Measurements from ENCODE around the gene ARL5B. TPM values are rescaled to one million over a fixed set of nuclear protein-coding genes. Genes with fewer than 3 reads are reported as not detected.

The ARL5B gene
- total and polyA plus RNA-seq, 8 donors: 2.3 to 40.4 (median 3.9) TPM

DNA sequence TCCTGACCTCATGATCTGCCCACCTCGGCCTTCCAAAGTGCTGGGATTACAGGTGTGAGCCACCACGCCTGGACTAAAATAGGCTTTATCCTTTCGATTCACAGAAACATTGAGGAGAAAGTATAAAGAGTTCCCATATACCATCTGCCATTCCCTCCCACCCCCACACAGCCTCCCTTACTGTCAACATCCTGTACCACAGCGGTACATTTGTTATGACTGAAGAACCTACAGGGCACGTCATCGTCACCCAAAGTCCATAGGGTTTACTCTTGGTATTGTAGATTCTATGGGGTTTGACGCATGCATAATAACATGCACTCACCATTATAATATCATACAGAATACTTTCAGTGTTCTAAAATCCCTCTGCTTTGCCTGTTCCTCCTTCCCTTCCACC is 28.0 kb downstream of the ARL5B start:
- no peak for DNase-seq
- TF ChIP-seq POLR2A (IDR thresholded peaks at IDR 0.05): no peak
- TF ChIP-seq, protein P1, sequence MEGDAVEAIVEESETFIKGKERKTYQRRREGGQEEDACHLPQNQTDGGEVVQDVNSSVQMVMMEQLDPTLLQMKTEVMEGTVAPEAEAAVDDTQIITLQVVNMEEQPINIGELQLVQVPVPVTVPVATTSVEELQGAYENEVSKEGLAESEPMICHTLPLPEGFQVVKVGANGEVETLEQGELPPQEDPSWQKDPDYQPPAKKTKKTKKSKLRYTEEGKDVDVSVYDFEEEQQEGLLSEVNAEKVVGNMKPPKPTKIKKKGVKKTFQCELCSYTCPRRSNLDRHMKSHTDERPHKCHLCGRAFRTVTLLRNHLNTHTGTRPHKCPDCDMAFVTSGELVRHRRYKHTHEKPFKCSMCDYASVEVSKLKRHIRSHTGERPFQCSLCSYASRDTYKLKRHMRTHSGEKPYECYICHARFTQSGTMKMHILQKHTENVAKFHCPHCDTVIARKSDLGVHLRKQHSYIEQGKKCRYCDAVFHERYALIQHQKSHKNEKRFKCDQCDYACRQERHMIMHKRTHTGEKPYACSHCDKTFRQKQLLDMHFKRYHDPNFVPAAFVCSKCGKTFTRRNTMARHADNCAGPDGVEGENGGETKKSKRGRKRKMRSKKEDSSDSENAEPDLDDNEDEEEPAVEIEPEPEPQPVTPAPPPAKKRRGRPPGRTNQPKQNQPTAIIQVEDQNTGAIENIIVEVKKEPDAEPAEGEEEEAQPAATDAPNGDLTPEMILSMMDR (IDR thresholded peaks at IDR 0.05): no peak
- TF ChIP-seq POLR2AphosphoS5 (IDR thresholded peaks at IDR 0.05): no peak
- no peak for TF ChIP-seq EP300 (IDR thresholded peaks at IDR 0.05)
- H3K9me3 ChIP-seq: no peaks in the 10 kb centered on the region
- H3K36me3 ChIP-seq: peaks cover 0 to 6% (median 0%) of the 10 kb centered on the region in 4 donors
- H3K27me3 ChIP-seq: no peaks in the 10 kb centered on the region
- 81 to 87% (median 82%) methylated on average over 7 of the region's 7 CpGs for WGBS, 5 donors
- no peaks in the 10 kb centered on the region for H3K4me1 ChIP-seq
- H3K27ac ChIP-seq: no peak overlapping the region
- H3K4me3 ChIP-seq: no peak overlapping the region
- intact Hi-C loops (cut with DNase I; ENCODE audit: low total_unique reads): no loop called here

DNA sequence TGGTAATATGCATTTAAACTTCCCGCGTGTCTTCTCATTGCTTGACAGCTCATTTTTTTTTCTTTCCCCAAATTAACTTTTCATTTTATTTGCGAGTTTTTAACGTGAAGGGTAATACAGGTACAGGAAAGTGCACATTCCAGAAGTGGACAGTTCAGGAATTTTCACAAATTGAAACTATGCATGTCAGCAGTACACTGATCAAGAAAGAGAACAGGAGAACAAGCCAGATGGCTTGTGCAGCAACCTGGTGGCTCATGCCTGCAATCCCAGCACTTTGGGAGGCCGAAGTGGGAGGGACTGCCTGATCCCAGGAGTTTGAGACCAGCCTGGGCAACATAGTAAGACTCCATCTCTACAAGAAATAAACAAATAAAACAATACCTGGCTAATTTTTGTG is 28.5 kb downstream of the ARL5B start:
- no peaks in the 10 kb centered on the region for H3K9me3 ChIP-seq
- peaks cover 0 to 4% (median 0%) of the 10 kb centered on the region in 4 donors for H3K36me3 ChIP-seq
- H3K27ac ChIP-seq: no peak overlapping the region
- WGBS, 5 donors: 58 to 75% (median 71%) methylated on average over 5 of the region's 5 CpGs
- intact Hi-C loops (cut with DNase I; ENCODE audit: low total_unique reads): no loop called here
- H3K4me1 ChIP-seq: no peaks in the 10 kb centered on the region
- TF ChIP-seq, protein P1 (IDR thresholded peaks at IDR 0.05): no peak
- no peak for TF ChIP-seq POLR2AphosphoS5 (IDR thresholded peaks at IDR 0.05)
- TF ChIP-seq POLR2A (IDR thresholded peaks at IDR 0.05): no peak
- TF ChIP-seq EP300 (IDR thresholded peaks at IDR 0.05): no peak
- no peaks in the 10 kb centered on the region for H3K27me3 ChIP-seq
- H3K4me3 ChIP-seq: no peak overlapping the region
- no peak for DNase-seq

DNA sequence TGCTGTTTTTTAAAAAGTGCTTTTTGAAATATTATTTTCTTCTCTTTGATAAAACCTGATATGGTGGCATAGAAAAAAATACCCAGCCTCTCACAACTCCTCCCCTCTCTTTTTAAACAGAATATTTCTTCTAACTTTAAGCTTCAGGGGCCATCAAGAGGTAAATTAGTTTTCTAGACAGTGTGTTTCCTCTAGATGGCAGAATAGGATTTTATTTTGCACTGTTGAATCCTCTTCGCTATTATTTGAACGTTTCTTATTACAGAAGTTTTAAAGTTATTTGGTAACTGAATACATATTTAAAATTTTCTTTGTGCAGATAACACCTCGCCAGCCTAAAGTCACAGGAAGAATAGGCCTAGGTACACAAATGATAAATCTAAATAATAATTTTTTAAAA is 30.3 kb downstream of the ARL5B start:
- H3K9me3 ChIP-seq: no peaks in the 10 kb centered on the region
- H3K4me3 ChIP-seq: no peak overlapping the region
- TF ChIP-seq POLR2AphosphoS5 (IDR thresholded peaks at IDR 0.05) (no peak), EP300 (IDR thresholded peaks at IDR 0.05) (no peak), POLR2A (IDR thresholded peaks at IDR 0.05) (no peak)
- TF ChIP-seq, protein P1 (IDR thresholded peaks at IDR 0.05): peak in 1 of 7 experiments; percentile 11
- H3K27ac ChIP-seq: no peak overlapping the region
- no peaks in the 10 kb centered on the region for H3K4me1 ChIP-seq
- intact Hi-C loops (cut with DNase I; ENCODE audit: low total_unique reads): no loop called here
- DNase-seq: peak in 1 of 2 donors; percentile 46
- no peaks in the 10 kb centered on the region for H3K36me3 ChIP-seq
- no peaks in the 10 kb centered on the region for H3K27me3 ChIP-seq
- 9 to 21% (median 13%) methylated on average over 3 of the region's 3 CpGs for WGBS, 5 donors

DNA sequence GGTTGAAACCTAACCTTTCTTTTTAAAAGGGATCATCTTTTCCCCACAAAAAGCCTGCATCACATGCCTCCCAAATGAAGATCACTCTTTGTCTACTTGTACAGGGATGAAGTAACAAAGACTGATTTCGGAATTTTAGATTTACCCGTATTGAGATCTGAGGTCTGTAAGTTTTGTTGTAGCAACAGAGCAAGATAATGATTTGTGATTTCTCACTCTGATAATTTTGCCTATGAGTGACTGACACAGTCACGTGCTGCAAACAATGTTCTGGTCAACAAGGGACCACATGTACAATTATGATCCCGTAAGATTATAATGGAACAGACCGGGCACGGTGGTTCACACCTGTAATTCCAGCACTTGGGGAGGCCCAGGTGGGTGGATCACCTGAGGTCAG is 31.3 kb downstream of the ARL5B start:
- no peaks in the 10 kb centered on the region for H3K27me3 ChIP-seq
- intact Hi-C loops (cut with DNase I; ENCODE audit: low total_unique reads): no loop called here
- TF ChIP-seq POLR2AphosphoS5 (IDR thresholded peaks at IDR 0.05): no peak
- TF ChIP-seq, protein P1 (IDR thresholded peaks at IDR 0.05): no peak
- no peaks in the 10 kb centered on the region for H3K9me3 ChIP-seq
- H3K27ac ChIP-seq: no peak overlapping the region
- no peak for DNase-seq
- WGBS, 5 donors: 74 to 86% (median 78%) methylated on average over 6 of the region's 6 CpGs
- H3K4me3 ChIP-seq: no peak overlapping the region
- H3K4me1 ChIP-seq: no peaks in the 10 kb centered on the region
- no peaks in the 10 kb centered on the region for H3K36me3 ChIP-seq

All from stomach (tissue), 9 donors.